GM15510 (cell line): ENCODE data around the gene KRT33A.

Experiments
- POLR2A ChIP-seq: IDR thresholded peaks from 3 replicates; pipeline ENCODE4 v1.6.1; 2011; ENCODE audit warnings: borderline replicate concordance; ENCODE audit not compliant: insufficient read length; ENCODE audit errors: extremely low read depth

Gene KRT33A

GRCh38 chr17:41340934-41341861 is 9.4 kb downstream of the KRT33A start:
- TF ChIP-seq POLR2A = no peak

- TF ChIP-seq POLR2A = no peak
Observed at GRCh38 chr17:41340494-41340893, 10.1 kb downstream of the KRT33A start.

- no peak for TF ChIP-seq POLR2A
Observed at GRCh38 chr17:41339571-41340172, 11.0 kb downstream of the KRT33A start.

GRCh38 chr17:41338961-41339485 is 11.6 kb downstream of the KRT33A start:
- no peak for TF ChIP-seq POLR2A

- no peak for TF ChIP-seq POLR2A
Observed at GRCh38 chr17:41335747-41336146, 14.9 kb downstream of the KRT33A start.

GRCh38 chr17:41334385-41335305 is 16.0 kb downstream of the KRT33A start:
- TF ChIP-seq POLR2A = no peak

- no peak for TF ChIP-seq POLR2A
Observed at GRCh38 chr17:41333836-41334235, 16.8 kb downstream of the KRT33A start.

GRCh38 chr17:41333098-41333497 is 17.5 kb downstream of the KRT33A start:
- no peak for TF ChIP-seq POLR2A

- no peak for TF ChIP-seq POLR2A
Observed at GRCh38 chr17:41332239-41332638, 18.4 kb downstream of the KRT33A start.

- no peak for TF ChIP-seq POLR2A
Observed at GRCh38 chr17:41331606-41332005, 19.0 kb downstream of the KRT33A start.

GRCh38 chr17:41329279-41329948 is 21.2 kb downstream of the KRT33A start:
- no peak for TF ChIP-seq POLR2A

- no peak for TF ChIP-seq POLR2A
Observed at GRCh38 chr17:41328207-41328606, 22.4 kb downstream of the KRT33A start.

GRCh38 chr17:41327411-41328120 is 23.1 kb downstream of the KRT33A start:
- TF ChIP-seq POLR2A = no peak
